DMS79 (cell line): ENCODE data around the gene LRRC58.
A peak's percentile ranks its signal among the peaks of the same experiment; 100 is the strongest.
"Not testable (repeated sequence)": the region's sequence is repeated elsewhere in the genome, so short reads cannot be mapped to it uniquely, and the experiment has no call there.

Experiments used
- DNase-seq: peaks from one replicate; lab custom pipeline; 2025; lab: John Stamatoyannopoulos, UW

Gene LRRC58

DNA sequence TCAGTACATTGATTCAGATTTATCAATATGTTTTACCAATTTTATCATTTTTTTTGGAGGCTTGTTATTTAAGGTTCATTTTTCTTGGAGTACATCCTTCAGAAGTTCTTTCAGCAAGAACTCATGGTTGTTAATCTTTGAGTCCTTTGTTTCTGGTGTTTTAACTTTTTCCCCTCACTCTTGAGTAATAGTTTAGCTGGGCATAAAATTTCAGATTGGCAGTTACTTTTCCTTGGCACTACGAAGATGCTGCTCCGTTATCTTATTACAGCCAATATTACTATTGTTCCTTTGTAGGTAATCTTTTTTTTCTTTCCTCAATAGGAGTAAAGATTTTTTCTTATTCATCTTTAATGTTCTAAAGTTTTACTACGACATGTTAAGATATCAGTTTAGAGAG lies 9.8 kb downstream of the LRRC58 start:
- no peak for DNase-seq

- no peak for DNase-seq
These were observed 10.6 kb downstream of the LRRC58 start for GRCh38 chr3:120338517-120338916.

- no peak for DNase-seq
These were observed 16.5 kb downstream of the LRRC58 start for GRCh38 chr3:120332646-120333045.

- DNase-seq: no peak
These were observed 18.1 kb downstream of the LRRC58 start for GRCh38 chr3:120331076-120331475.

DNA sequence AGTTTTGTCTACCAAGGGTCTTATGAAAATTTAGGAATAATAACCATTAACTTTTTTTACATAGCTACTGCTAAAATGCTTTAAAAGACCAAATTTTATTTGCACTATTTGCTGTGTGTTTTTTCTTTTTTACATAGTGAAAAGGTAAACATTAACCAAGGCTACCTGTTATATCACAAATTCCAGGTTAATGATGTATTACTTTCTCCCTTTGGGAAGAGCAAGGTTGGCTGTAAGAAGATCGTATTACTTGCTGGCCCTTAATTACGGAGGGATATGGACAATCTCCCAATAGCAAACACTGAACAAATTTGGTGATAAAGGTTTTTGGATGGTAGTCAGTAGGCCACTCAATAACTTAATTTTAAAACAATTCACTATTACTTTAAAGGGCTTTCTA lies 22.4 kb downstream of the LRRC58 start:
- DNase-seq: no peak

DNA sequence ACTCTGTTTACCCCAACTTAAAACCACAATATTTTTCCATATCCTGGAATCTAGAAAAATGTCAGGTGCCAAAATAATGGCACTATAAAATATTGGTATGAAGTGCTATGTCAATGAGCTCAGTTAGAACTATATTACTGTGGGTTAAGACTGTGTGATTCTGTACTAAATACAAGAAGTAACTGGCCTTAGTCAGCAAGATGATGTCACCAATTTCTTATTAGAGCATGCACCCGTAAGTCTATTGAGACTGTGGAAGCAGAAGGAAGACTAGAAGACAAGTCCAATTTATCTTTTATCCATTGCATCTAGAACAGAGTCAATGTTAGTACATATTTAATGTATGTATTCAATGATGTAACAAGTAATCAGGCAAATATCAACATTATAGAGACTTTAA lies 25.0 kb downstream of the LRRC58 start:
- DNase-seq: no peak

DNA sequence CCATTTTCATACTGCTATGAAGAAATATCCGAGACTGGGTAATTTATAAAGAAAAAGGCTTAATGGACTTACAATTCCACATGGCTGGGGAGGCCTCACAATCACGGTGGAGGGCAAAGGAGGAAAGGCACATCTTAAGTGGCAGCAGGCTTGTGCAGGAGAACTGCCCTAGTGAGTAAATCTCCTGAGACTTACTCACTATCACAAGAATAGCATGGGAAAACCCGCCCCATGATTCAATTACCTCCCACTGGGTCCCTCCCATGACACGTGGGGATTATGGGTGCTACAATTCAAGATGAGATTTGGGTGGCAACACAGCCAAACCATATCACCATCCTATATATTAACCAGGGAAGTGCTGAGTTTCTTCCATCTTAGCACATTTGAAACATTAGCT lies 25.4 kb downstream of the LRRC58 start:
- DNase-seq: not testable (repeated sequence)

GRCh38 chr3:120311863-120312794 lies 37.0 kb downstream of the LRRC58 start:
- DNase-seq: no peak

- no peak for DNase-seq
These were observed 42.4 kb downstream of the LRRC58 start for GRCh38 chr3:120306519-120307455.

GRCh38 chr3:120304616-120305015 lies 44.5 kb downstream of the LRRC58 start:
- no peak for DNase-seq

GRCh38 chr3:120302361-120302760 lies 46.8 kb downstream of the LRRC58 start:
- DNase-seq: no peak

DNA sequence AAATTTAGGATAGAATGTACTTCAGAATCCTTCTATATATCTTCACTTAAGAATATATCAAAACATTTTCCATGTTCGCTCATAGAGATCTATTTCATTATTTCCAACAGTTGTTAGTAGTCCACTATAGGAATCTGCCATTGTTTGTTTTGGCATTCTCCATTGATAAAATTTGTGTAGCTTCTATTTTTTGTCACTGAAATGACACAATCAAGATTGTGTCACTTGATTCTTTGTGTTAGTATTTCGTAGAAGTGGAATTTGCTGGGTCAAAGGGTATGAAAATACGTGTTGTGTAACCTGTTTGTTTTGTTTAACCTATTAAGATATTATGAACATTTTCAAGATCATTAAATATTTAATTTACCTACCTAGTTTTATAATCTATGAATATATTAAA lies 48.2 kb downstream of the LRRC58 start:
- DNase-seq: no peak

DNA sequence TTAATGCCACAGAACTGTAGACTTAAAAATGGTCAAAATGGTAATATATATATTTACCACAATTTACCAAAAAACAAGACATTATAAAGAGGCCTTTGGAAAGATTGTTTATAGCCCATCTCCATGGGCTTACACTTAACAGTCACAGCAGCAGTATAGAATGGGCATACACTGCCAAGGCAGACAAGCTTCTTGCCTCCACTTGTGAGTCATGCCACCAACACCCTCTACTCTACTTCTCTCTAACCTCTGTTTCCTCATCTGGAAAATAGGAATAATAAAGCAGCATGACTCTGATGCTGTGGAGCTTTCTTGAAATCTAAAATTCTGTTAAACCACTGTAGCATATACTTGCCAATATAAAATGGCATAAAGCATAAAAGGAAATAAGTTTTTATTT lies 49.8 kb downstream of the LRRC58 start:
- no peak for DNase-seq

GRCh38 chr3:120298996-120299395 lies 50.2 kb downstream of the LRRC58 start:
- DNase-seq: no peak

DNA sequence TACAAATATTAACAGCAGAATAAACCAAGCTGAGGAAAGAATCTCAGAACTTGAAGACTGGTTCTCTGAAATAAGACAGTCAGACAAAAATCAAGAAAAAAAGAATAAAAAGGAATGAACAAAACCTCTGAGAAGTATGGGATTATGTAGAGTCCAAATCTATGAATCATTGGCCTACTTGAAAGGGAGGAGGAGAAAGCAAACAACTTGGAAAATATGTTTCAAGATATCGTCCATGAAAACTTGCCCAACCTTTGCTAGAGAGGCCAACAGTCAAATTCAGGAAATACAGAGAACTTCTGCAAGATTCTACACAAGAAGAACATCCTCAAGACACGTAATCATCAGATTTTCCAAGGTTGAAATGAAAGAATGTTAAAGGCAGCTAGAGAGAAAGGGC lies 57.6 kb downstream of the LRRC58 start:
- not testable (repeated sequence) for DNase-seq

DNA sequence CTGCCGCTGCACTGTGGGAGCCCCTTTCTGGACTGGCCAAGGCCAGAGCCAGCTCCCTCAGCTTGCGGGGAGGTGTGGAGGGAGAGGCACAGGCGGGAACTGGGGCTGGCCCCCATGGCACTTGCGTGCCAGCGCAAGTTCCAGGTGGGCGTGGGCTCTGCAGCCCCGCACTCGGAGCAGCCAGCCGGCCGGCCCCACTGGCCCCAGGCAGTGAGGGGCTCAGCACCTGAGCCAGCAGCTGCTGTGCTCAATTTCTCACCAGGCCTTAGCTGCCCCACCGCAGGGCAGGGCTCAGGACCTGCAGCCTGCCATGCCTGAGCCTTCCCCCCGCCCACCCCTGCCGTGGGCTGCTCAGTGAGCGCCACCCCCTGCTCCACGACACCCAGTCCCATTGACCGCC lies 59.5 kb downstream of the LRRC58 start:
- no peak for DNase-seq

- no peak for DNase-seq
These were observed 62.7 kb downstream of the LRRC58 start for GRCh38 chr3:120286465-120286864.

GRCh38 chr3:120285508-120285841 lies 63.7 kb downstream of the LRRC58 start:
- no peak for DNase-seq

GRCh38 chr3:120284747-120285507 lies 64.2 kb downstream of the LRRC58 start, which contains the start of gene GPR156:
TSS of gene GPR156 (minus strand) at chr3:120285222. CDS start at chr3:120244098, 41,124 bp downstream.
- no peak for DNase-seq

GRCh38 chr3:120281261-120281660 lies 67.9 kb downstream of the LRRC58 start:
- DNase-seq: peak; percentile 33

GRCh38 chr3:120280566-120280965 lies 68.6 kb downstream of the LRRC58 start:
- no peak for DNase-seq

DNA sequence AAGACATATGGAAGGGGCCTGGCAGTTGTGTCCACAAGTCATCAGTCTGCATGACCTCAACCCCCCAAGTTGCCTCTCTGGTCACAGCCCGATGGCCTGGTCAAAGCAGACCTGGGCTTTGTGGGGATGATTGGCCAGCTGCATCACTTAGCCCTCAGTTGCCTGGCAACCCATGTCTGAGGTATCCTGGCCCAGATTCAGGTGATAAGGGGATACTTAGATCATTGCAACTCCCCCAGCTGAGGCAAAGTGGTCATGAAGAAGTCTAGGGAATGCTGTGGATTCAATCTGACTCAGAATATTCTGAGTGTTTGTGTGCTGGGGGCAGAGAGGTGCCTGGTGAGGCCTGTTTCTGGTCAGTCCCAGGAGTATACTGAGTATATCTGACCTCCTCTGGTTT lies 69.1 kb downstream of the LRRC58 start:
- DNase-seq: no peak
